ENCODE measurements around the gene NRIP1. TPM values are rescaled to one million over a fixed set of nuclear protein-coding genes. Genes with fewer than 3 reads are reported as not detected.

Gene NRIP1
- total RNA-seq, 1 experiment from 2014 or later: not detected

DNA sequence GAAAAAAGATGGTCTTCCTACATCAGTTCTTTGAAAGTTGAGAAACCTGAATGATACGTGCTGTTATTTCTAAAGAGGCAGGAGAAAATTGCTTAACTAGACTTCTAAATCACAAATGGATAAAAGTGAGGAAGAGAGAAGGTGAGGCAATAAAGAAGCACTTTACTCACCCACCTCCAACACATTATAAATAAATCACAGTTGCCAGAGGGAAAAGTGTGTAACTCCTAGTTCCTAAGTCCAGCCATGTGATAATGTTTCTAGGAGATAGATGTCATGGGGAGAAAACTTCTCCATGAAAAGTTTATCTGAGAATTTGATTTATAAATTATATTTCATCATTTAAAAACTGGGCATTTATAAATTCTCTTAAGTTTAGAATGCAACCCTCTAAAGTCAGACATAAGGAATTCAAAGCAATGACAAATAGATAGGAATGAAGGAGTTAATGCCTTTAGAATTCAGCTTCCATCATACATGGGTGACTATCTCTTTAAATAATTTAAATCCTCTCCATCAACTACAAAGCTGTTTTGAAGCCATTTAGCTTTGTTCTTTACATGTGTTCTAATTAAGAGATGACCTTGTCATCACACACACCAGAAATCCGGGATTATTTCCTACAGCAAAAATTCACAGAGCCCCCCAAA, 60.0 kb downstream of the NRIP1 start:
- H3K27ac ChIP-seq (ENCODE audit: low read length): no peak overlapping the region
- H2AFZ ChIP-seq (ENCODE audit: low read length): no peak overlapping the region
- no peaks in the 10 kb centered on the region for H4K20me1 ChIP-seq (ENCODE audit: insufficient read depth, low read depth, low read length)
- no peak overlapping the region for H3K4me3 ChIP-seq (ENCODE audit: low read length)
- no peak for DNase-seq
- H3K79me2 ChIP-seq (ENCODE audit: low read length): no peaks in the 10 kb centered on the region
- H3K9me3 ChIP-seq (ENCODE audit: low read length): peaks cover 12% of the 10 kb centered on the region
- H3K27me3 ChIP-seq (ENCODE audit: low read length): no peaks in the 10 kb centered on the region
- no peaks in the 10 kb centered on the region for H3K36me3 ChIP-seq (ENCODE audit: insufficient read depth, low read length)
- no peak overlapping the region for H3K9ac ChIP-seq (ENCODE audit: low read length)
- no peaks in the 10 kb centered on the region for H3K4me1 ChIP-seq (ENCODE audit: low read length)
- H3K4me2 ChIP-seq (ENCODE audit: low read depth, low read length, poor library complexity, severe bottlenecking): no peak overlapping the region
- H3K9me2 ChIP-seq (replicated peaks; ENCODE audit: insufficient read depth, low read length): no peaks in the 10 kb centered on the region

DNA sequence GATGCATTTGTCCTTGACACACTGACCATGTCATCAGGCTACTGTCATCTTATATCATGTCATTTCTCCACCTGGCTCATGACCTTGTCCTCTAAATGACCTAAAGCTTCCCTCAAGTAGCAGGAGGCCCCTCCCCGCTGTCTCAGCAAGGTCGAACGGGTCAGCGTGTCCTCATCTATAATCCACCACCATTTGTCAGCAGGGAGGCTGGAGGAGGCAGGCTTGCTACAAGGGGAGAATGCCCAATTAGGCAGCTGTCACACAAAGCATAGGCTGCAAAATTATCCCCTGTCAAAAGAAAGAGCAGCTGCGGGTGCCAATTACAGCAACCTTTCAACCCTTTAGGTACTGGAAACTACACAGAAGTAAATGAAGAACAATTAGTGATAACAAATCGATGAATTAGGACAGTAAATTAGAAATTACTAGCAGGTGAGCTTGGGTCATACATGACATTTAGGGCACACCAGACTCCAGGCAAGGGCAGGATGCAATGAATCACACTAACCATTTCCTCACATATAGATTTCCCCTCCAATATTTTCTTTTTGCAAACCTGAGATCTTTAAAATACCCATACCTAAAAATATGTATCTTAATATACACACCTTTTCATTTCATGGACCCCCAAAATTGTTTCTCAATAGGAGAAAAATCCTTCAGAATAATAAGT, 61.2 kb downstream of the NRIP1 start:
- H3K36me3 ChIP-seq (ENCODE audit: insufficient read depth, low read length): no peaks in the 10 kb centered on the region
- no peak overlapping the region for H3K4me3 ChIP-seq (ENCODE audit: low read length)
- no peak overlapping the region for H3K9ac ChIP-seq (ENCODE audit: low read length)
- no peaks in the 10 kb centered on the region for H3K4me1 ChIP-seq (ENCODE audit: low read length)
- H3K4me2 ChIP-seq (ENCODE audit: low read depth, low read length, poor library complexity, severe bottlenecking): no peak overlapping the region
- H2AFZ ChIP-seq (ENCODE audit: low read length): no peak overlapping the region
- no peak overlapping the region for H3K27ac ChIP-seq (ENCODE audit: low read length)
- no peaks in the 10 kb centered on the region for H4K20me1 ChIP-seq (ENCODE audit: insufficient read depth, low read depth, low read length)
- H3K9me3 ChIP-seq (ENCODE audit: low read length): peaks cover 12% of the 10 kb centered on the region
- no peak for DNase-seq
- no peaks in the 10 kb centered on the region for H3K27me3 ChIP-seq (ENCODE audit: low read length)
- H3K9me2 ChIP-seq (replicated peaks; ENCODE audit: insufficient read depth, low read length): no peaks in the 10 kb centered on the region
- H3K79me2 ChIP-seq (ENCODE audit: low read length): no peaks in the 10 kb centered on the region

DNA sequence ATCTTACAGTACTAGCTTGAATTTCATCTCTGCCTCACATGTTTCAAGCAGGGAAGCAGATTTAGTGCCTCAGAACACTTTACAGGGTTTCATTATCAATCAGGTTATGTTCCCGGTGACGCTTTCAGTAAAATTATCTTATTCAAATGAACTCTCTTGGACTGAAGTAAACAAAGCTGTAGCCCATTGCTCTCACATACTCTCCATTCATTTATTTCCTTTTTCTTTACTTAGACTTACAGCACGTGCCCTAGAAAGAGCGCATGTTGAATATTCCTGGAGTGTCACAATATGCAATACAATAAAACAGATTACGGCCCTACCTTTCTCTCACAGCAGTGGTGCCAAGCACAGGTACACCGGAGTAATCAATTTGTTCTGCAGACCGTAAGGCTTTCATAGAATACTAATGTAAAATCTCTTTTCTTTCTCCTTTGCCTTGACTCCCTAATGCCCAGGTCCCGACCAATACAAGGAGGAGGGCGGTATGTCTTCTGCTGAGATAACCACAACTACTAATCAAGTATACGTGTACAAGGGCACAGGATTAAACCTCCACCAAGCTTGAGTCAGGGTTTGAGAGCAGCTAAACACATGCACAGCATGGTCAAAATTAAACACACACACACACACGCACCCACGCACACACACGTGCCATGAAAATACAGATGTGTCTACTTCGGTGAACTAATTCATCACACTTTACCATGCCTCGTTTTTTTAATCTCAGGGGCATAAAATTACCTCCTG, 62.8 kb downstream of the NRIP1 start:
- no peaks in the 10 kb centered on the region for H3K79me2 ChIP-seq (ENCODE audit: low read length)
- H3K27me3 ChIP-seq (ENCODE audit: low read length): no peaks in the 10 kb centered on the region
- H2AFZ ChIP-seq (ENCODE audit: low read length): no peak overlapping the region
- no peak for DNase-seq
- no peaks in the 10 kb centered on the region for H3K4me1 ChIP-seq (ENCODE audit: low read length)
- no peak overlapping the region for H3K9ac ChIP-seq (ENCODE audit: low read length)
- H3K36me3 ChIP-seq (ENCODE audit: insufficient read depth, low read length): no peaks in the 10 kb centered on the region
- H3K4me2 ChIP-seq (ENCODE audit: low read depth, low read length, poor library complexity, severe bottlenecking): no peak overlapping the region
- H3K27ac ChIP-seq (ENCODE audit: low read length): no peak overlapping the region
- no peaks in the 10 kb centered on the region for H3K9me2 ChIP-seq (replicated peaks; ENCODE audit: insufficient read depth, low read length)
- peaks cover 15% of the 10 kb centered on the region for H3K9me3 ChIP-seq (ENCODE audit: low read length)
- no peaks in the 10 kb centered on the region for H4K20me1 ChIP-seq (ENCODE audit: insufficient read depth, low read depth, low read length)
- no peak overlapping the region for H3K4me3 ChIP-seq (ENCODE audit: low read length)

DNA sequence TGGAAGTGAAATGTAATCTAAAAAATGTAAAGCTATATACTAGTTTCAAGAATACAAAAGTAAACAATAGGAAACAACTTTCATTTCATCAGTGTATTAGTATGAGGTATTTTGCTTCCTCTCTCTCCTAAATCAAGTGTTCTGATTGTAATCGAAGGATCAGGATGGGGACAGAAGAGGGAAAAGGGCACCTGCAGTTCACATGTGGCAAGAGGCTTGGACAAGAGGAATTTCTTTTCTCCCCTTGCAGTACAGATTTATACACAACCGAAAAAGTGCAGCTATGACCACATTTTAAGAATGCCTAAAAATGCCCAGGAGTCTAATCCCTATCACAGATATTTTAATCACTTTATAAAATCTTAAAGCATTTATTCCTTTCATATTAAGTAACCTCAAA, 63.7 kb downstream of the NRIP1 start:
- Histone ChIP-seq H4K20me1 (ENCODE audit: insufficient read depth, low read depth, low read length) (no peaks in the 10 kb centered on the region), H3K4me1 (ENCODE audit: low read length) (no peaks in the 10 kb centered on the region), H3K9me3 (ENCODE audit: low read length) (peaks cover 9% of the 10 kb centered on the region), H3K4me2 (ENCODE audit: low read depth, low read length, poor library complexity, severe bottlenecking) (no peak overlapping the region), H3K9ac (ENCODE audit: low read length) (no peak overlapping the region), H3K27ac (ENCODE audit: low read length) (no peak overlapping the region), H3K27me3 (ENCODE audit: low read length) (no peaks in the 10 kb centered on the region), H2AFZ (ENCODE audit: low read length) (no peak overlapping the region), H3K36me3 (ENCODE audit: insufficient read depth, low read length) (no peaks in the 10 kb centered on the region), H3K4me3 (ENCODE audit: low read length) (no peak overlapping the region), H3K79me2 (ENCODE audit: low read length) (no peaks in the 10 kb centered on the region), H3K9me2 (replicated peaks; ENCODE audit: insufficient read depth, low read length) (no peaks in the 10 kb centered on the region)
- DNase-seq: no peak

DNA sequence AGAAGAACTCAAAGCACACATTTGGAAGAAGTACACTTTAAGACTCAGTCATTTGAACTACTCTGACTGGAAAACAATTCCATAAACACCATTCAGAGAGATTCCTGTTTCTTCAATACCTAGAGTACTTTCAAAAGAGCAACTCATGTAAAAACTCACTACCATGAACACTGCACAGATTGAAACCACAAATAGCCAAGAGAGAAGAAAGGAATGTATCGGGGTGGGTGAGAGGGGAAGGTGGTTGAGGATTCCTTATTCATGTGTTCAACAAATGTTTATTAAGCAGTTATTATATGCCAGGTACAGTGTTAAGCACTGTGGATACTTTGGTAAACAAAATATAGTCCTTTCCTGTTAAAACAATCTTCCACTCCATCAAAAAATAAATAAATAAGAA, 64.7 kb downstream of the NRIP1 start:
- no peak overlapping the region for H3K4me3 ChIP-seq (ENCODE audit: low read length)
- no peak overlapping the region for H3K27ac ChIP-seq (ENCODE audit: low read length)
- H3K36me3 ChIP-seq (ENCODE audit: insufficient read depth, low read length): no peaks in the 10 kb centered on the region
- H3K9ac ChIP-seq (ENCODE audit: low read length): no peak overlapping the region
- H4K20me1 ChIP-seq (ENCODE audit: insufficient read depth, low read depth, low read length): no peaks in the 10 kb centered on the region
- no peak overlapping the region for H3K4me2 ChIP-seq (ENCODE audit: low read depth, low read length, poor library complexity, severe bottlenecking)
- no peak for DNase-seq
- no peaks in the 10 kb centered on the region for H3K79me2 ChIP-seq (ENCODE audit: low read length)
- H3K27me3 ChIP-seq (ENCODE audit: low read length): no peaks in the 10 kb centered on the region
- peaks cover 7% of the 10 kb centered on the region for H3K9me3 ChIP-seq (ENCODE audit: low read length)
- H3K4me1 ChIP-seq (ENCODE audit: low read length): no peaks in the 10 kb centered on the region
- H3K9me2 ChIP-seq (replicated peaks; ENCODE audit: insufficient read depth, low read length): no peaks in the 10 kb centered on the region
- H2AFZ ChIP-seq (ENCODE audit: low read length): no peak overlapping the region

DNA sequence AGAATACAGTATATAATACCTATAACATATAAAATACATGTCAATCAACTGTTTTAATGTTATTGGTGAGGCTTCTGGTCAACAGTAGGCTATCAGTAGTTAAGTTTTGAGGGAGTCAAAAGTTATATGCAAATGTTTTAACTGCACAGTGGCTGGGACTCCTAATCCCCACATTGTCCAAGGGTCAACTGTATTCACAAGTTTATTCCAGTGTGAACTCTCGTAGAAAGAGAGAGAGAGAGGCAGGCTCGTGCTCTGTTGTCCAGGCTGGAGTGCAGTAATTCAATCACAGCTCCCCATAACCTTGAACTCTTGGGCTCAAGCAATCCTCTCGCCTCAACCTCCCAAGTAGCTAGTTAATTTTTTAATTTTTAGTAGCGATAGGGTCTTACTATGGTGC, 66.0 kb downstream of the NRIP1 start:
- Histone ChIP-seq H3K9me3 (ENCODE audit: low read length) (peaks cover 4% of the 10 kb centered on the region), H3K4me1 (ENCODE audit: low read length) (no peaks in the 10 kb centered on the region), H3K9ac (ENCODE audit: low read length) (no peak overlapping the region), H3K27ac (ENCODE audit: low read length) (no peak overlapping the region), H3K4me3 (ENCODE audit: low read length) (no peak overlapping the region), H3K27me3 (ENCODE audit: low read length) (no peaks in the 10 kb centered on the region), H3K79me2 (ENCODE audit: low read length) (no peaks in the 10 kb centered on the region), H3K36me3 (ENCODE audit: insufficient read depth, low read length) (no peaks in the 10 kb centered on the region), H2AFZ (ENCODE audit: low read length) (no peak overlapping the region), H3K9me2 (replicated peaks; ENCODE audit: insufficient read depth, low read length) (no peaks in the 10 kb centered on the region), H4K20me1 (ENCODE audit: insufficient read depth, low read depth, low read length) (no peaks in the 10 kb centered on the region), H3K4me2 (ENCODE audit: low read depth, low read length, poor library complexity, severe bottlenecking) (no peak overlapping the region)
- no peak for DNase-seq

DNA sequence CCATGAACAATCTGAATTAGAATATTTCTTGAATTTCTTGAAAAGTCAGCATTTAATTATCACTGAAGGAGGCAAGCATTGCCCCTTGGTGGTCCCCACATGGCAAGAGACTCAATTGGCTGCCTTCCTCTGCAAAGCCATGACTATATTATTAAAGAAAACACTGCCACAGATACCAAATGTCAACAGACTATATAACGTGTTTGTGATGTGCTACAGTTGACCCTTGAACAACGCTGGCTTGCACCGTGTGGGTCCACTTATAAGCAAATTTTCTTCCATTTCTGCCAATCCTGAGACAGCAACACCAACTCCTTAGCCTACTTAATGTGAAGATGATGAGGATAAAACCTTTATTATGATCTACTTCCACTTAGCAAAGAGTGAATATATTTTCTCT, 66.5 kb downstream of the NRIP1 start:
- Histone ChIP-seq H3K36me3 (ENCODE audit: insufficient read depth, low read length) (no peaks in the 10 kb centered on the region), H3K4me2 (ENCODE audit: low read depth, low read length, poor library complexity, severe bottlenecking) (no peak overlapping the region), H3K4me3 (ENCODE audit: low read length) (no peak overlapping the region), H3K9me2 (replicated peaks; ENCODE audit: insufficient read depth, low read length) (no peaks in the 10 kb centered on the region), H3K9me3 (ENCODE audit: low read length) (peaks cover 4% of the 10 kb centered on the region), H3K79me2 (ENCODE audit: low read length) (no peaks in the 10 kb centered on the region), H3K9ac (ENCODE audit: low read length) (no peak overlapping the region), H4K20me1 (ENCODE audit: insufficient read depth, low read depth, low read length) (no peaks in the 10 kb centered on the region), H3K27me3 (ENCODE audit: low read length) (no peaks in the 10 kb centered on the region), H2AFZ (ENCODE audit: low read length) (no peak overlapping the region), H3K27ac (ENCODE audit: low read length) (no peak overlapping the region), H3K4me1 (ENCODE audit: low read length) (no peaks in the 10 kb centered on the region)
- DNase-seq: no peak

DNA sequence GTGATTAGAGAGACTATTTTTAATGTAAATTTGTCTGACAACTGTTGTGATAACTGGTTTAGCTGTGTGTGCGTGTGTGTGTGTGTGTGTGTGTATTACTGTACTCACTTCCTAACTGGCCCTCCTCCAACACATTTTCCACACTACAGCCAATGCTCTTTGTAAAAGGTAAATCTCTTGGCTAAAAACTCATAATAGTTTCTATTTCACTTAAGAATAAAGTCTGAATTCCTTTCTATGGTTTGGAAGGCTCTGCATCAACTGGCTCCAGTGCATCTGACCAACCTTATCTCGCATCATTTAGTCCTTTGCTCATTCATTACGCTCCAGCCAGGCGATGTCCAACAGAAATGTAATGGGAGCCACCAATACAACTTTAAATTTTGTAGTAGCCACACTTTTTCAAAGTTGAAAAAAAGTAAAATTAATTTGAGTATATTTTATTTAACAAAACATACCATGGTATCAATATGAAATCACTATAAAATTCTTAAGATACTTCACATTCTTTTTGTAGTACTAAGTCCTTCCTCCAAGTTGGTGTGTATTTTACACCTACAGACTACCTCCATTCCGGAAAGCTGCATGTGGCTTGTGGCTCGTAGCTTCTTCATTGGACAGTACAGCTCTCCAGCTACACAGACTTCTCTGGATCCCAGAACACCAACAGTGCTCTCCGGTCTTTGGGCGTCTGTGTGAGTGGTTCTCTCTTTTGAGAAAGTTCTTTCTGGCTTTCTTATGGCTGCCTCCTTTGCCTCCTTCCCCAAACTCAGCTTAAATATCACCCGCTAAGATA, 68.9 kb downstream of the NRIP1 start:
- Histone ChIP-seq H3K4me2 (ENCODE audit: low read depth, low read length, poor library complexity, severe bottlenecking) (no peak overlapping the region), H3K9me2 (replicated peaks; ENCODE audit: insufficient read depth, low read length) (no peaks in the 10 kb centered on the region), H3K9me3 (ENCODE audit: low read length) (peaks cover 9% of the 10 kb centered on the region), H2AFZ (ENCODE audit: low read length) (no peak overlapping the region), H3K9ac (ENCODE audit: low read length) (no peak overlapping the region), H3K4me3 (ENCODE audit: low read length) (no peak overlapping the region), H3K27me3 (ENCODE audit: low read length) (no peaks in the 10 kb centered on the region), H3K36me3 (ENCODE audit: insufficient read depth, low read length) (no peaks in the 10 kb centered on the region), H3K4me1 (ENCODE audit: low read length) (no peaks in the 10 kb centered on the region), H3K79me2 (ENCODE audit: low read length) (no peaks in the 10 kb centered on the region), H4K20me1 (ENCODE audit: insufficient read depth, low read depth, low read length) (no peaks in the 10 kb centered on the region), H3K27ac (ENCODE audit: low read length) (no peak overlapping the region)
- DNase-seq: no peak
